ENCODE results near the gene ERVMER34-1. TPM values are rescaled to one million over a fixed set of nuclear protein-coding genes. Genes with fewer than 3 reads are reported as not detected.

ERVMER34-1 gene
- polyA plus RNA-seq, 2 donors = 0.90 to 1.0 TPM

- WGBS, 2 donors = 0 to 1% methylated on average over 87 of the region's 87 CpGs
- Histone ChIP-seq H3K4me3 (ENCODE audit: low read depth in 1 of 2, low read length in 2 of 2) (peak overlapping the region; percentile 66 to 80), H3K27me3 (ENCODE audit: control insufficient read depth in 1 of 2, insufficient read depth in 2 of 2, low read length in 2 of 2) (no peaks in the 10 kb centered on the region), H3K4me1 (ENCODE audit: control insufficient read depth in 2 of 2, insufficient read depth in 2 of 2, low read length in 1 of 2) (peaks cover 4% of the 10 kb centered on the region in 2 donors), H3K27ac (ENCODE audit: low read depth in 2 of 2, low read length in 1 of 2) (peak overlapping the region; percentile 92 to 98), H3K9me3 (ENCODE audit: control insufficient read depth in 2 of 2, insufficient read depth in 1 of 2, low read depth in 1 of 2, low read length in 1 of 2) (no peaks in the 10 kb centered on the region), H3K36me3 (ENCODE audit: control insufficient read depth in 2 of 2, insufficient read depth in 2 of 2, low read length in 1 of 2) (peaks cover 2 to 9% of the 10 kb centered on the region in 2 donors)
Observed at GRCh38 chr4:52712251-52713130, 38.7 kb downstream of the ERVMER34-1 start.

GRCh38 chr4:52711834-52712250 is 39.4 kb downstream of the ERVMER34-1 start:
- Histone ChIP-seq H3K27me3 (ENCODE audit: control insufficient read depth in 1 of 2, insufficient read depth in 2 of 2, low read length in 2 of 2) (no peaks in the 10 kb centered on the region), H3K27ac (ENCODE audit: low read depth in 2 of 2, low read length in 1 of 2) (peak overlapping the region; percentile 64 to 91), H3K4me1 (ENCODE audit: control insufficient read depth in 2 of 2, insufficient read depth in 2 of 2, low read length in 1 of 2) (peaks cover 4% of the 10 kb centered on the region in 2 donors), H3K9me3 (ENCODE audit: control insufficient read depth in 2 of 2, insufficient read depth in 1 of 2, low read depth in 1 of 2, low read length in 1 of 2) (no peaks in the 10 kb centered on the region), H3K4me3 (ENCODE audit: low read depth in 1 of 2, low read length in 2 of 2) (peak overlapping the region in 1 of 2 donors; percentile 10), H3K36me3 (ENCODE audit: control insufficient read depth in 2 of 2, insufficient read depth in 2 of 2, low read length in 1 of 2) (peaks cover 2 to 9% of the 10 kb centered on the region in 2 donors)
- WGBS, 2 donors = 11 to 12% methylated on average over 15 of the region's 15 CpGs

GRCh38 chr4:52711272-52711671 is 40.0 kb downstream of the ERVMER34-1 start:
- Histone ChIP-seq H3K9me3 (ENCODE audit: control insufficient read depth in 2 of 2, insufficient read depth in 1 of 2, low read depth in 1 of 2, low read length in 1 of 2) (no peaks in the 10 kb centered on the region), H3K27ac (ENCODE audit: low read depth in 2 of 2, low read length in 1 of 2) (peak overlapping the region; percentile 64 to 73), H3K4me3 (ENCODE audit: low read depth in 1 of 2, low read length in 2 of 2) (no peak overlapping the region), H3K36me3 (ENCODE audit: control insufficient read depth in 2 of 2, insufficient read depth in 2 of 2, low read length in 1 of 2) (peaks cover under 1 to 8% of the 10 kb centered on the region in 2 donors), H3K4me1 (ENCODE audit: control insufficient read depth in 2 of 2, insufficient read depth in 2 of 2, low read length in 1 of 2) (peaks cover 4% of the 10 kb centered on the region in 2 donors), H3K27me3 (ENCODE audit: control insufficient read depth in 1 of 2, insufficient read depth in 2 of 2, low read length in 2 of 2) (no peaks in the 10 kb centered on the region)
- whole genome bisulfite sequencing, 2 donors = 17 to 18% methylated on average over 1 of the region's 1 CpG

GRCh38 chr4:52709155-52709554 is 42.1 kb downstream of the ERVMER34-1 start:
- H3K9me3 ChIP-seq (ENCODE audit: control insufficient read depth in 2 of 2, insufficient read depth in 1 of 2, low read depth in 1 of 2, low read length in 1 of 2) = no peaks in the 10 kb centered on the region
- H3K4me3 ChIP-seq (ENCODE audit: low read depth in 1 of 2, low read length in 2 of 2) = no peak overlapping the region
- peaks cover 4% of the 10 kb centered on the region in 2 donors for H3K4me1 ChIP-seq (ENCODE audit: control insufficient read depth in 2 of 2, insufficient read depth in 2 of 2, low read length in 1 of 2)
- no peak overlapping the region for H3K27ac ChIP-seq (ENCODE audit: low read depth in 2 of 2, low read length in 1 of 2)
- no peaks in the 10 kb centered on the region for H3K27me3 ChIP-seq (ENCODE audit: control insufficient read depth in 1 of 2, insufficient read depth in 2 of 2, low read length in 2 of 2)
- H3K36me3 ChIP-seq (ENCODE audit: control insufficient read depth in 2 of 2, insufficient read depth in 2 of 2, low read length in 1 of 2) = peaks cover 0 to 3% of the 10 kb centered on the region in 2 donors

GRCh38 chr4:52704661-52705060 is 46.6 kb downstream of the ERVMER34-1 start:
- WGBS, 2 donors = 71 to 73% methylated on average over 3 of the region's 3 CpGs

GRCh38 chr4:52704133-52704532 is 47.1 kb downstream of the ERVMER34-1 start:
- Histone ChIP-seq H3K36me3 (ENCODE audit: control insufficient read depth in 2 of 2, insufficient read depth in 2 of 2, low read length in 1 of 2) (no peaks in the 10 kb centered on the region), H3K27ac (ENCODE audit: low read depth in 2 of 2, low read length in 1 of 2) (no peak overlapping the region), H3K4me3 (ENCODE audit: low read depth in 1 of 2, low read length in 2 of 2) (no peak overlapping the region), H3K27me3 (ENCODE audit: control insufficient read depth in 1 of 2, insufficient read depth in 2 of 2, low read length in 2 of 2) (no peaks in the 10 kb centered on the region), H3K4me1 (ENCODE audit: control insufficient read depth in 2 of 2, insufficient read depth in 2 of 2, low read length in 1 of 2) (no peaks in the 10 kb centered on the region), H3K9me3 (ENCODE audit: control insufficient read depth in 2 of 2, insufficient read depth in 1 of 2, low read depth in 1 of 2, low read length in 1 of 2) (no peaks in the 10 kb centered on the region)
- WGBS, 2 donors = 12 to 24% methylated on average over 1 of the region's 1 CpG

More at GRCh38 chr4:52704661-52705060, 46.6 kb downstream of the ERVMER34-1 start:
- Histone ChIP-seq H3K4me1 (ENCODE audit: control insufficient read depth in 2 of 2, insufficient read depth in 2 of 2, low read length in 1 of 2) (no peaks in the 10 kb centered on the region), H3K27ac (ENCODE audit: low read depth in 2 of 2, low read length in 1 of 2) (no peak overlapping the region), H3K27me3 (ENCODE audit: control insufficient read depth in 1 of 2, insufficient read depth in 2 of 2, low read length in 2 of 2) (no peaks in the 10 kb centered on the region), H3K9me3 (ENCODE audit: control insufficient read depth in 2 of 2, insufficient read depth in 1 of 2, low read depth in 1 of 2, low read length in 1 of 2) (no peaks in the 10 kb centered on the region), H3K36me3 (ENCODE audit: control insufficient read depth in 2 of 2, insufficient read depth in 2 of 2, low read length in 1 of 2) (no peaks in the 10 kb centered on the region), H3K4me3 (ENCODE audit: low read depth in 1 of 2, low read length in 2 of 2) (no peak overlapping the region)

GRCh38 chr4:52701207-52701606 is 50.0 kb downstream of the ERVMER34-1 start:
- Histone ChIP-seq H3K27me3 (ENCODE audit: control insufficient read depth in 1 of 2, insufficient read depth in 2 of 2, low read length in 2 of 2) (no peaks in the 10 kb centered on the region), H3K27ac (ENCODE audit: low read depth in 2 of 2, low read length in 1 of 2) (no peak overlapping the region), H3K36me3 (ENCODE audit: control insufficient read depth in 2 of 2, insufficient read depth in 2 of 2, low read length in 1 of 2) (no peaks in the 10 kb centered on the region), H3K9me3 (ENCODE audit: control insufficient read depth in 2 of 2, insufficient read depth in 1 of 2, low read depth in 1 of 2, low read length in 1 of 2) (no peaks in the 10 kb centered on the region), H3K4me3 (ENCODE audit: low read depth in 1 of 2, low read length in 2 of 2) (no peak overlapping the region), H3K4me1 (ENCODE audit: control insufficient read depth in 2 of 2, insufficient read depth in 2 of 2, low read length in 1 of 2) (peaks cover 0 to 2% of the 10 kb centered on the region in 2 donors)
- 95 to 96% methylated on average over 3 of the region's 3 CpGs for WGBS, 2 donors

- Histone ChIP-seq H3K27ac (ENCODE audit: low read depth in 2 of 2, low read length in 1 of 2) (no peak overlapping the region), H3K36me3 (ENCODE audit: control insufficient read depth in 2 of 2, insufficient read depth in 2 of 2, low read length in 1 of 2) (no peaks in the 10 kb centered on the region), H3K27me3 (ENCODE audit: control insufficient read depth in 1 of 2, insufficient read depth in 2 of 2, low read length in 2 of 2) (no peaks in the 10 kb centered on the region), H3K4me3 (ENCODE audit: low read depth in 1 of 2, low read length in 2 of 2) (no peak overlapping the region), H3K4me1 (ENCODE audit: control insufficient read depth in 2 of 2, insufficient read depth in 2 of 2, low read length in 1 of 2) (peaks cover 0 to 2% of the 10 kb centered on the region in 2 donors), H3K9me3 (ENCODE audit: control insufficient read depth in 2 of 2, insufficient read depth in 1 of 2, low read depth in 1 of 2, low read length in 1 of 2) (no peaks in the 10 kb centered on the region)
- WGBS, 2 donors = 59 to 67% methylated on average over 2 of the region's 2 CpGs
Observed at GRCh38 chr4:52694936-52695335, 56.3 kb downstream of the ERVMER34-1 start.

- no peaks in the 10 kb centered on the region for H3K9me3 ChIP-seq (ENCODE audit: control insufficient read depth in 2 of 2, insufficient read depth in 1 of 2, low read depth in 1 of 2, low read length in 1 of 2)
- no peak overlapping the region for H3K27ac ChIP-seq (ENCODE audit: low read depth in 2 of 2, low read length in 1 of 2)
- H3K4me3 ChIP-seq (ENCODE audit: low read depth in 1 of 2, low read length in 2 of 2) = no peak overlapping the region
- H3K27me3 ChIP-seq (ENCODE audit: control insufficient read depth in 1 of 2, insufficient read depth in 2 of 2, low read length in 2 of 2) = no peaks in the 10 kb centered on the region
- H3K4me1 ChIP-seq (ENCODE audit: control insufficient read depth in 2 of 2, insufficient read depth in 2 of 2, low read length in 1 of 2) = peaks cover 0 to 2% of the 10 kb centered on the region in 2 donors
- H3K36me3 ChIP-seq (ENCODE audit: control insufficient read depth in 2 of 2, insufficient read depth in 2 of 2, low read length in 1 of 2) = no peaks in the 10 kb centered on the region
Observed at GRCh38 chr4:52693492-52693891, 57.7 kb downstream of the ERVMER34-1 start.
